K562 (cell line): ENCODE data around the gene VWA3A. TPM values are rescaled to one million over a fixed set of nuclear protein-coding genes. Genes with fewer than 3 reads are reported as not detected.

Source experiments
- ARID3B ChIP-seq: fragments of 250-450 bp; sonication (Bioruptor Pico); IDR thresholded peaks from 2 replicates; pipeline ENCODE4 v1.4.0; 2020; ENCODE audit warnings: borderline replicate concordance
- BCOR ChIP-seq: fragments of 450-650 bp; IDR thresholded peaks from 2 replicates; pipeline ENCODE4 v1.6.1; 2016
- CLOCK ChIP-seq: fragments of 250-450 bp; sonication (Bioruptor Pico); IDR thresholded peaks from 2 replicates; pipeline ENCODE4 v1.4.0; 2020; ENCODE audit warnings: mild to moderate bottlenecking, moderate library complexity, borderline replicate concordance
- DNMT1 ChIP-seq: fragments of 450-650 bp; IDR thresholded peaks from 2 replicates; pipeline ENCODE4 v1.6.1; 2016; ENCODE audit warnings: antibody characterized with exemption, mild to moderate bottlenecking
- ELF2 ChIP-seq: fragments of 250-450 bp; sonication (Bioruptor Pico); IDR thresholded peaks from 2 replicates; pipeline ENCODE4 v1.5.0; 2021; ENCODE audit warnings: mild to moderate bottlenecking
- ESRRA ChIP-seq: fragments of 450-650 bp; IDR thresholded peaks from 2 replicates; pipeline ENCODE4 v1.6.1; 2014; ENCODE audit warnings: low read depth, mild to moderate bottlenecking, moderate library complexity, borderline replicate concordance
- HES1 ChIP-seq: fragments of 450-650 bp; IDR thresholded peaks from 2 replicates; pipeline ENCODE4 v1.6.1; 2016; ENCODE audit warnings: low read depth, mild to moderate bottlenecking, moderate library complexity
- PCBP2 ChIP-seq: fragments of 200-400 bp; formaldehyde crosslinking; IDR thresholded peaks from 2 replicates; pipeline ENCODE4 v1.6.1; 2018; ENCODE audit warnings: low read length, low read depth, mild to moderate bottlenecking, moderate library complexity; ENCODE audit not compliant: poor library complexity, severe bottlenecking
- POLR2A ChIP-seq: fragments of 450-650 bp; conservative IDR thresholded peaks from 2 replicates; pipeline ENCODE4 v1.6.1; 2016
- POLR2G ChIP-seq: fragments of 200-400 bp; formaldehyde crosslinking; IDR thresholded peaks from 2 replicates; pipeline ENCODE4 v1.6.1; 2017; ENCODE audit warnings: low read depth, mild to moderate bottlenecking, antibody characterized with exemption, low read length, moderate library complexity
- PRPF4 ChIP-seq: fragments of 200-400 bp; formaldehyde crosslinking; IDR thresholded peaks from one replicate; pipeline ENCODE4 v1.6.1; 2017; ENCODE audit warnings: low read length, low read depth, mild to moderate bottlenecking; ENCODE audit not compliant: insufficient read depth, poor library complexity, severe bottlenecking
- RUNX1 ChIP-seq: sonication (generic); IDR thresholded peaks from 2 replicates; pipeline ENCODE4 v1.6.1; 2016; ENCODE audit warnings: antibody characterized with exemption, low read depth
- SOX6 ChIP-seq: fragments of 450-650 bp; IDR thresholded peaks from 2 replicates; pipeline ENCODE4 v1.6.1; 2014; ENCODE audit warnings: mild to moderate bottlenecking
- SP1 ChIP-seq: sonication (generic); formaldehyde crosslinking; IDR thresholded peaks from 2 replicates; pipeline ENCODE4 v1.8.1; 2022; ENCODE audit warnings: mild to moderate bottlenecking, missing genetic modification reagents
- YY1 ChIP-seq, 3 experiments: IDR thresholded peaks; 2 replicates each; pipeline ENCODE4 v1.6.1; 2011; ENCODE audit warnings: low read length in 2 of 3, mild to moderate bottlenecking in 2 of 3, moderate library complexity in 2 of 3, borderline replicate concordance in 1 of 3, control low read depth in 1 of 3, low read depth in 1 of 3; ENCODE audit not compliant: insufficient read depth in 3 of 3, insufficient replicate concordance in 2 of 3, control insufficient read depth in 1 of 3, insufficient read length in 1 of 3; ENCODE audit errors: extremely low read depth in 1 of 3
- ZFP30 ChIP-seq: fragments of 250-450 bp; sonication (Bioruptor Pico); IDR thresholded peaks from 2 replicates; pipeline ENCODE4 v1.8.0; 2022; ENCODE audit warnings: moderate library complexity, mild to moderate bottlenecking, inconsistent platforms, borderline replicate concordance
- ZHX1 ChIP-seq: fragments of 150-350 bp; conservative IDR thresholded peaks from 2 replicates; pipeline ENCODE4 v1.6.1; 2014; ENCODE audit warnings: low read length
- ZNF197 ChIP-seq: fragments of 200-800 bp; sonication (Bioruptor generic); IDR thresholded peaks from 2 replicates; pipeline ENCODE4 v1.6.1; 2016; ENCODE audit warnings: low read depth, missing genetic modification characterization, missing compliant biosample characterization
- ZNF778 ChIP-seq: fragments of 450-650 bp; formaldehyde crosslinking; IDR thresholded peaks from 2 replicates; pipeline ENCODE4 v1.4.0; 2020; ENCODE audit warnings: mild to moderate bottlenecking, moderate library complexity
- polyA plus RNA-seq, 8 experiments: library from polyadenylated mRNA; depleted of rRNA in 4 of 8; stranded (reverse) in 5 of 8; unstranded in 3 of 8; fragments of >200 nt; fragmentation: Nextera tagmentation in 2 of 8; fragmentation: Illumina TruSeq in 1 of 8; extraction: Ambion mirVana in 2 of 8; extraction: Trizol in 1 of 8; gene quantifications; 2 replicates each; pipeline versions ENCODE4 v1.2.1 to v1.2.3, GENCODE V29; 2011 to 2014; ENCODE audit warnings: inconsistent platforms in 1 of 8, missing spikeins in 1 of 8
- total RNA-seq, 7 experiments: library from RNA; depleted of rRNA in 6 of 7; stranded (reverse); fragments of >200 nt in 6 of 7; fragmentation: Illumina TruSeq in 2 of 7; extraction: Trizol in 2 of 7; gene quantifications; 2 replicates each; pipeline versions ENCODE4 v1.2.1 to v1.2.3, GENCODE V29; 2011 to 2021; ENCODE audit warnings: low replicate concordance in 1 of 7

Gene VWA3A
- total and polyA plus RNA-seq, 9 of the 15 experiments (the other 6 are each of a cell fraction or from before 2014, with no cell fraction given): not detected

GRCh38 chr16:22206013-22206841, 113.9 kb downstream of the VWA3A start, which contains the start of gene EEF2K (continued):
- TF ChIP-seq CLOCK (CRISPR knock-in tag): no peak
- TF ChIP-seq YY1 (IDR thresholded peaks at IDR 0.05; ENCODE audit: borderline replicate concordance in 1 of 3, control insufficient read depth in 1 of 3, extremely low read depth in 1 of 3, insufficient read depth in 3 of 3, insufficient read length in 1 of 3, insufficient replicate concordance in 2 of 3, low read depth in 1 of 3, low read length in 2 of 3): peak; percentile 19 to 87 (median 82)
- TF ChIP-seq ESRRA: peak; percentile 69
- no peak for TF ChIP-seq POLR2A
- peak; percentile 77 for TF ChIP-seq SP1 (CRISPR knock-in tag)
- no peak for TF ChIP-seq PRPF4
- TF ChIP-seq ZFP30 (CRISPR knock-in tag): no peak
- peak; percentile 63; the same call in 1 of the 2 replicates for TF ChIP-seq ZHX1
- no peak for TF ChIP-seq ELF2
- no peak for TF ChIP-seq ZNF778 (CRISPR knock-in tag)
- 0 out of 2 replicates have a peak, but pooled peaks have one; percentile 79 for TF ChIP-seq ZNF197 (CRISPR knock-in tag)
- peak; percentile 47 for TF ChIP-seq PCBP2
- peak; percentile 43; the same call in 1 of the 2 replicates for TF ChIP-seq BCOR
- peak; percentile 82 for TF ChIP-seq SOX6
- no peak for TF ChIP-seq ARID3B (CRISPR knock-in tag)
- peak; percentile 84 for TF ChIP-seq POLR2G
- TF ChIP-seq DNMT1: no peak
- TF ChIP-seq RUNX1: 0 out of 2 replicates have a peak, but pooled peaks have one; percentile 69
- no peak for TF ChIP-seq HES1
